Right kidney (tissue), 1 donor: Measurements from ENCODE around the gene KIF26B.
A peak's percentile ranks its signal among the peaks of the same experiment; 100 is the strongest.

Experiments
- DNase-seq: peaks from one replicate; pipeline ENCODE4 v3.0.0-alpha.2; 2016

The KIF26B gene

DNA sequence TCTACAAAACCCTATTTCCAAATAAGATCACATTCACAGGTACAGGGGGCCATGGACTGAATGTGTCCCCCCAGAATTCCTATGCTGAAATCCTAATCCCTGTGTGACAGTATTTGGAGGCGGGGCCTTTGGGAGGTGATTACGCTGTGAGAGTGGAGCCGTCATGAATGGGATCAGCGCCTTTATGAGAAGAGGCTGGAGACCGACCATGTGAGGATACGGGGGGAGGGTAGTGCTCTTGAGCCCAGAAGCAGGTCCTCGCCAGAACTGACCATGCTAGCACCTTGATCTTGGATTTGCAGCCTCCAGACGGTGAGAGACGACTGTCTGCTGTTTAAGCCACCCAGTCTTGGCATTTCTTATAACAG, 23.8 kb upstream of the KIF26B start:
- DNase-seq = no peak

DNA sequence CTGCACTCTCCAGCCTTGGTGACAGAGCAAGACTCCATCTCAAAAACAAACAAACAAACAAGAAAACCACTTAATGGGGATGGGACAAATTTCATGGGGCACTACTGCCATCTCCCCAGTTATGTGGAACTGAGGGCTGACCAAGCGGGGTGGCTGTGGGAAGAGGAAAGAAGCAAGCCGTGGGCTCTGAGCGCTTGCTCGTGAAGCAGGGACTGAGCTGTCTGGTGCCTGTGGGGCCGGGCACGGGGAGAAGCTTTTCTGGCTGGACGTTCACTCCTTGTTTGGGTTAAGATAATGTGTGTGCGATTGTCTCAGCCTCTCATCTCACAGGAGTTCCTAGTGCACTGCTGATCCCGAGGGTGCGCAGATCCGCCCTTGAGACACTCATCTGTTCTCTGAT, 22.0 kb upstream of the KIF26B start:
- no peak for DNase-seq

DNA sequence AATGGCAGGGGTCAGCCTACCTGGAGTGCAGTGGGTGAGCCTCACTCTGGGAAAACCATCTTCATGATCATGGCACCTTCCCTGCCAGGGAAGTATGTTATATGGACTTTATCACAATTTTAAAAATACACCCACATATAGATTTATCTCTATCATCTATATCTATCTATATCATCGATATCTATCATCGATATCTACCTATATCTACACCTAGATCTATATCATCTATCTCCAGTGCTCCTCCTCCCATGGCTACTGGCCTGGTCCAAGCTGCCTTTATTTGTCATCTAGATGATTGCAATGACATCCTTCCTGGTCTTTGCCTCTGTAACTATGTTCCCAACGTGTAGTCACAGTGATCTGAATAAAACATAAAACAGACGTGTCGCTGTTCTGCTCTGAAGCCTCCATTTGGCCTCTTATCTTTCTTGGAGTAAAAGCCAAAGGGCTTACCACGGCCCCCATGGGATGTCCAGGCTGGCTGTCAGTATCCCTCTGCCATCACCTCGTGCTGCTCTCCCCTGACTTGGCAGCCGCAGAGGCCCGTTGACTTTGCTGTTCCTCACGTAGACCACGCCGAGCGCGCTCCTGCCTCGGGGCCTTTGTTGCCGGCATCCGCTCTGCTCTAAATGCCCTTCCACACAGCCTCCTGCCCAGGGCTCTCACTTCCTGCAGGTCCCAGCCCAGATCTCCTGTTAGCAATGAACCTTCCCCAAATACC, 20.6 kb upstream of the KIF26B start:
- no peak for DNase-seq

DNA sequence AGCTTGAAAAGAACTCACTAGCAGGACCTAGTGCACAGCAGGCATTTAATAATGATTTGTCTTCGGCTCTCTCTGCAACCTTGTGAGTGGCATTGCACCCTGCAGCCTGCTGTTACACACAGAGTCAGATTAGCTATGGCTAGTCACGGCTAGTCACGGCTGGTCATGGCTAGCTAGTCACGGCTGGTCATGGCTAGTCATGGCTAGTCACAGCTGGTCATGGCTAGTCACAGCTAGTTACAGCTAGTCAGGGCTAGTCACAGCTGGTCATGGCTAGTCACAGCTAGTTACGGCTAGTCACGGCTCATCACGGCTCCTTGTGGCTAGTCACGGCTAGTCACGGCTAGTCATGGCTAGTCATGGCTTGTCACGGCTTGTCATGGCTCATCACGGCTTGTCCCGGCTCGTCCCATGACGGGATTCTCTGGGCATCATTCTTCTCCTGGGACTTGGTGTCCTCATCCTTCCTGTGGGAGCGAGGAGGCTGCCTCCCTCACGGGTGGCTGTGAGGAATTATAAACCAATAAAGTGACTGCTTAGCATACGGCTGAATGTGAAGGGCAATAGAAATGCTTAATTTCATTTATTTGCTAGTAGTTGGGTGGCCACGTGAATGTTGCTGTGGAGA, 12.5 kb upstream of the KIF26B start:
- no peak for DNase-seq

DNA sequence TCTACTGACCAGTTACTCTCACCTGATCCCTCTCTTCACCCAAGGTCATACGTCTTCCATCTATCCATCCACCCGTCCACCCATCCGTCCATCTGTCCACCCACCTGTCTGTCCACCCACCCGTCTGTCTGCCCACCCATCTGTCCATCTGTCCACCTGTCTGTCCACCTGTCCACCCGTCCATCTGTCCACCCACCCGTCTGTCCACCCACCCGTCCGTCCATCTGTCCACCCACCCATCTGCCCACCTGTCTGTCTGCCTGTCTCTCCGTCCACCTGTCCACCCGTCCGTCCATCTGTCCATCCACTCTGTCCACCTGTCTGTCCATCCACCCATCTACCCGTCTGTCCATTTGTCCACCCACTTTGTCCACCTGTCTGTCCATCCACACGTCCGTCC, 11.8 kb upstream of the KIF26B start:
- no peak for DNase-seq

DNA sequence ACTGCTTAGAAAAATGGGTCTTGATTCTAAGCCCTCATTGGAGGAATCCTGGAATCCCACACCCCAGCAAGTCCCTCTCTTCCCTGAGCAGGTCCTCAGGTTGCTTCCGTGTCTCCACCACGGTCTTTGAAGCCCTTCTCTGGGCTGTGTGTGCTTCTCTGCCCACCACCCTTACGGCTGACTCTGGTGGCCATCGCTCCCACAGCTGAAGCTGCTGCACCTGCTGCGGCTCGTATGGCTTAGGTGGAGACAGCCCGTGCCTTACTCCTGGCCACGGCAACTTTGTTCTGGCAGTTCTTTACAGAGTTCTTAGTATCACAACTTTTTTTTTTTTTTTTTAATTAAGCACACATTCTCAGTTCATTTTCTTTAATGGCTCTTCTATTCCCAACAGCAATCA, 10.9 kb upstream of the KIF26B start:
- no peak for DNase-seq

DNA sequence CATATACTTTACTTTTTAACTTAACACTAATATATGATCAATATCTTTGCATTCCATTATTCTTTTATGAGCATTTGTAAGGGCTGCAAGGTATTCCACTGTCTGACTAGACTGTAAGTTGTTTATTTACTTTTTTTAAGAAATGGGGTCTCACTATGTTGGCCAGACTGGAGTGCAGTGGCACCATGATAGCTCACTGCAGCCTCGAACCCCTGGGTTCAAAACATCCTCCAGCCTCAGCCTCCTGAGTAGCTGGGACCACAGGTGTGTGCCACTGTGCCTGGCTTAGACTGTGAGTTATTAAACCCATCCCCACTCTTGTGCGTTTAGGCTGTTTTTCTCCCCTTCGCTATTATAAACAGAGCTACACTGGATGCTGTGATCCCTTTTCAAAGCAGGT, 6.7 kb upstream of the KIF26B start:
- DNase-seq = no peak

DNA sequence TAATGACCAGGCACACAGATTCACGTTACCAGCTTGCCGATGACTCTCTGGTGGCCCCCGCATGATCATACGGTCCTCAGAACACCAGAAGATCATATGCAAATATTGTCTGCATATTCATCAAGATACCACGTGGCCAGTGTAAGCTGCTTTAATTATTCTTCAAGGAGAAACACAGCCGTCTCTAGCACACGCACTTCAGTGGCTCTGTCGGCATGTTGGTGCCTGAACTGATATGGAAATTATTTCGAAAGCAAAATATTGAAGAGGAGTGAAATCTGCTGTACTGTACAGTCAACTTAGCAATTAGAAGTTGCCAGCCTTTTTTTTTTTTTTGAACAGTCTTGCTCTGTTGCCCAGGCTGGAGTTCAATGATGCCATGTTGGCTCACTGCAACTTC, 5.9 kb upstream of the KIF26B start:
- DNase-seq = no peak

DNA sequence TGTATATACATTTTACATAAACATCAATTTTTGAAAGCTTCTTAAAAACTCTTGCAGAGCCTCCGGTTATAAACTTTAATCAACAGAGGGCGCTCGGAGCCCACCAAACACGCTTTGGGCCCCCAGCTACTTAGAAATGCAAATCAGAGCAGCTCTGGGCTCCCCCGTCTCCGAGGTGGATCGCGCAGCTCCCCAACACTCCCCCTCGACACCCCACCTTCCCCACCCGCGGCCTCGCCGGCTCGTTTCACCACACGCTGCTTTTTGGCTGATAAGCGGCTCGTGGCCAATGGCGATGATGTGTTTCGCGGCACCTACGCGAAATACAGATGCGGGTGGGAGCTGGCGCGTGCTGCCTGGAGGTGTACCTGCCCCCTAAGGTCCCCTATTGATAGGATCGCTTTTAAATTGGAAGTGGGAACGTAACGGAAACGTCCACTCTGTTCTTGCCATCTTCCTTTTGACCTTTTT, 1.7 kb upstream of the KIF26B start:
- DNase-seq = peak; percentile 83

DNA sequence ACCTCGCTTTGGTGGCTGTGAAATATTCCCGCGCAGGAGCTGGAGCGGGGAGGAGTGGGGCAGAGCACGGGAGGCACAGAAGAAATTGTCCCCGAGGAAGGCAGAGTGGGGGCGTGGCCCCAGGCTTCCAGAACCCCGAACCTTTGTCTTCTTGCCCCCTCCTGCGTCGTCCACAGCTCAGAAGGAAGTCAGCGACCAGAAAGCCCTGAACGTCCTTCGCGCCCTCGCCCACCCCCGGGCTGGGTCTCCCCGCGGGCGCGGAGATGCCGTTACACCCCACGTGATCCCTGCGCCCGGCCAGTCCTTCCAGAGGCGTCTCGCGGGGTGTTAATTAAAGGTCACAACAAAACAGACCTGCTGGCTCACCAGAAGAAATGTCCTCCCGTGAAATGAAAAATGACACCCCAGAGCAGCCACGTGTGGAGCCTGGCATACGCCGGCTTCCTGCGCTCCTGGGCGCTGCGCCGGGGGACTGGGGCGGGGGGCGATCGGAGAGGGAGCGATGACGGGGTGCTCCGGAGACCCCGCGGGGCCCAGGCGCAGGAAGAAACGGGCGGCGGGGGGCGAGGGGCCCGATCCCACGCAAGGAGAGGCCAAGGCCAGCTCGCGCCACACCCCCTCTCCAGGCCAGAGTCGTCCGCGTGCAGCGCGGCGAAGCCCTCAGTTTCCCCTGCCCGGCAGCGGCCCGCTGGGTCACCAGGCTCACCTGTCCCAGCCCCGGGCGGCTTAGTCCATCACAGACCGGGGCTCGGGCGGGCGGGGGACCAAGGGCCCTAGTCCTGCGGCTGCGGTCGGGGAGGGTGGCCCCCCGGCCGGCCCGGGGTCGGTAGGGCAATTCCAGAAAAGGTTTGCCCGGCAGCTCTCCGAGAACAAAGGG, 995 bp upstream of the KIF26B start:
- peak; percentile 79 for DNase-seq

DNA sequence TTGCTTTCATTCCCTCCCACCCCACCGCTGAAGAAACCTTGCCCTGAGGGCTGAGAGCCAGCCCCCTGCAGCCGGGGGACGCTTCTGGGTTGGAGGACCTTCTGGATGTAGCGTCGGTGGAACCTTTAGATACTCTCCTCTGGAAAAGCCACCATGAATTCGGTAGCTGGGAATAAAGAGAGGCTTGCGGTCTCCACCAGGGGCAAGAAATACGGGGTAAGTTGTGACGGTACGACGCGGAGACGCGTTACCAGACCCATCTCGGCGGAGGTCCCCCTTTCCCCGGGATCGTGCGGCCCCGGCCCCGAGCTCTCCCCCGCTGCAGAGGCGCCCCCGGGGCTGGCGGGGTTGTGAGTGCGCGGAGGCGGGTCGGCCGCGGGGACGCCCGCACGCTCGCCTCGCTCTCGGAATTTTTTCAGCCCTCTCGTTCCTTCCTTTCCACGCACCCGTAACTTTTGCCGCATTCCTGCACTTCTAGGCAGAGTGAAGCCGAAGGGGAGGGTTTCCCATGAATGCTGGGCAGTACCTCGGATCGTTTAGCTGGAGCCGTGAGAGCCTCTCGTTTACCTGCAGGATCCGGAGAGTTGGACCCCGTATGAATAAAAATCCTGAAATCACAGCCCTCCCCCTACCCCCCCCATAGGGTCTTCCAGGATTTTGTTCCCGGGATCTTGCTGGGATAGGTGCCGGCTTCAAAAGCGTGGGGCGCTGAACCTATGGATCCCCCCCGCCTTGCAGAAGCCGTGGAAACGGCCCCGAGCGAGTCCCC, 671 bp downstream of the KIF26B start:
- DNase-seq = peak; percentile 81

DNA sequence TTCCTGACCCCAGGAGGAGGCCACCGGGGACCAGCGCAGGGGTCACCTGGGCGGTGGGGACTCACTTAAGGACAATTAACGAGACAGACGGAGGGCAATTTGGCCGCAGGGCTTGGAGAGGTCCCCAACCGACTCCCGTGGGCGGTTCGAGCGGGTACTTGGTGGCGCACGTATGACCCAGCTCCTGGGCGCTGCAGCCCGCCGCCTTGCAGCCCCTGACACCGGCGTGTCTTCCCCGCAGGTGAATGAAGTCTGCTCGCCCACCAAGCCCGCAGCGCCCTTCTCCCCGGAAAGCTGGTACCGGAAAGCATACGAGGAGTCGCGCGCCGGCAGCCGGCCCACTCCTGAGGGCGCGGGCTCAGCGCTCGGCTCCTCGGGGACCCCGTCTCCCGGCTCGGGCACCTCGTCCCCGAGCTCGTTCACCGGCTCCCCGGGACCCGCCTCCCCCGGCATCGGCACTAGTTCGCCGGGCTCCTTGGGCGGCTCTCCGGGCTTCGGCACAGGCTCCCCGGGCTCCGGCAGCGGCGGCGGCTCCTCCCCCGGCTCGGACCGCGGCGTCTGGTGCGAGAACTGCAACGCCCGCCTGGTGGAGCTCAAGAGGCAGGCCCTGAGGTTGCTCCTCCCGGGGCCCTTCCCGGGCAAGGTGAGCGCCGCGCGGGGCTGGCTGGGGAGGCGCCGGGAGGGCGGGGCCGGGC, 1.4 kb downstream of the KIF26B start:
- DNase-seq = peak; percentile 91

DNA sequence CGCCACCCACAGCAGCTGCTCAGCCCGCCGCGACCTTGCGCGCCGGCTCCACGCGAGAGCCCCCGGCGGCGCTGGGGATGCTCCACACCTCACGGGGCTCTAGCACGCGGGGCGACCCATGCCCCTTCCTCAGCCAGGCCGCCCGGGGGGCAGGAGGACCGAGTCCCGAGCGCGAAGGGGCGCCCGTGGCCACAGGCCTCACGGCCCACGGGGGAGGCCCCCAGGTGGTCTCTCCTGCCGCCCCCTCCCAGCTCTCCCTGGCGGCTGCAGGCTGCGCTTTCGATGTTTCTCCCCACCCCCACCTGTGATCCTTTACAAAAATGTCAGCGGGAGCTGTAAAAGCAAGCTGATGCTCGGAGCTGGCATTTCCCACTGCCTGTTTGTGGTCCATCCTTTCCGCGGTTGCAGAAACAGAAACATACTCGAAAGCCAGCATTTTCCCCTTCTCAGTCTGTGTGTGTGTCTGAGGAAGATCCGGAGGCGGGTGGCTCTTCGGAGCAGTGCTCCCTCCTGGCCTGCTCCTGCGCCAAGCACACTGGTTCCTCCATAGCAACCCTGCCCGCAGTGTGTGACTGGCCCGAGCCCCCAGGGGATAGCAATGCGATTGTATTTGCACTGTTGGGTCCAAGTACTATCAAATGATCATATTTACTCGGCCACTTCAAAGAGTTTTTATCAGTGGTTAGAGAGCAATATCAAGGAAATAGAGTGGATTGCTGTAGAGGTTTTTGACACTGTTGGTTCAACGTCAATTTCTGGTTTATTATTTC, 2.1 kb downstream of the KIF26B start:
- DNase-seq = peak; percentile 73

DNA sequence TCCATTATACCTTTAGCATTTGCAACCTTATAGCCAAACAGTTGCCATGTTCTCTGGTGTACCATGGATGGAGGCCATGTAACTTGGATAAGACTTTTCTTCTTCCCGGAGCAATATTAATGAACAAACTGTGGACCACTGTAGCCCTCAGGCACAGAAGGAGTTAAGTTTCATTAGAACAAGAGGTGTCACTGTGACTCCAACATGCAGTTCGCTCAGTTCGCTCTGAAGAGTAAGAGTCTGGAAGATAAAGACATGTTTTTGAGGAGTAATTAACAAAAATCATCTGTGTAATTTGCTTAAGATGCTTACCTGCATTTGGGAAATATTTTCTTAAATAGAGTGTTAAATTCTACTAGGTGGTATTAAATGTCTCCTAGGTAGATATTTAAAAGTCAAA, 4.1 kb downstream of the KIF26B start:
- DNase-seq = no peak

DNA sequence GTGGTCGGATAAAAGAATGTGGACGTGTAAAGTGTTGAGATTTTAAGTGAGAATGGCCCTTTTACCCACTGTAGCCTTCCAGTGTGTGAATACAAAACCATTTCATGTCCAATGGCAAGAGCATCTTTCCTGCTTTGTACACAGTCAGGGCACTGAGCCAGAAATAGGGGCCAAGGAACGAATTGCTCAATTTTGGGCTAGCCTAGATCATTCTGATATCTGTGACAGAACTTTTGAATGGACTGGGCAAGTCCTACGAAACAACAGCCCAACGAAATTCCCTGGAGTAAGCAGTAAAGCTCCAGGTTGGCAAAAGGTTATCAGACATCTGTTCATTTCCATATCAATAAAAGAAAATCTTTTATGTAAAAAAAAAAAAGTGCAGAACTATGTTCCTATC, 5.5 kb downstream of the KIF26B start:
- no peak for DNase-seq

DNA sequence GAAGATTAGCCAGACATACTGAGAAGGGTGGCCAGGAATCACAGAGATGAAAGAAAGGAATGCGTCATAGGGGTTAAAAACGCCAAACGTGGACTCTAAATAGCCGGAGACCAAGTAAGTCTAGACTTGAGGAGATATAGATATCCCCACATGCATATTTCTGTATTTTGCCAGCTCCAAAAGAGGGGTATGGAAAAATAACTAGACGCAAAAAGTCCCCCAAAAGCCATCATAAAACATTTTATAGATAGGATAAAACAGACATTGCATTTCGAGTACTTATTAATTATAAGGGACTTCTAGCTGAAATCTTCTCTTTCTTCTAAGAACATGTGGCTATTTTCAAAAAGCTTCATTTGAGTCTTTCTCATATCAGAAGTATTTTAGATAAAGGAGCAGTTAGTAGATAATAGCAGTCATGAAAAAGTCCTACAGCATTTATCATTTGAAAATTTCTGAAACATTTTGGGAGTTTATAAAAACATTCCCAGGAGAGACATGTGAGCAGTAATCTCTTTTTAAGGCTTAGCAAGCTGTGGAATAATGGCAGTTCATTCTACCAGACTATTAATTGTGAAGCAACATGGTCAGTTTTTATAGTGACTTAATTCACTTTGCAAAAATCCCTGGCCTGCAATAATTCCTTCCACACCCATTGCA, 6.1 kb downstream of the KIF26B start:
- no peak for DNase-seq

DNA sequence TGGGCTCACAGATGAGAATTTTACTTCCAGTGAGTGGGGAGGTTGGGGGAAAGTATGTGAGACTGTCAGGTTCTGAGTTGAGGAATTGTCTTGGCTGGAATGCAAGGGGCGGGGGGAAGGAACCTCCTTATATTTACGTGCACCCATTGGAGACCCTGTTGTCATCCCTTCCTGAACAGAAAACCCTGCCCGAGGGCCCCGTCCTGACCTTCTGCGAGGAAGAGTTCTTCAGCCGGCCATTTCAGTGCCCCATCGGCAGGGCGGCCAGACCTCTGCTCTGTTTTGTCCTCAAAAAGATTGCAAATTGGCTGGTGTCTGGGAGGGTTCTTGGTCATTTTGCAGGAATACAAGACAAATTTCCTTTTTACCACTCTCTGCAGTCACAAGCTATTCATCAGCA, 7.1 kb downstream of the KIF26B start:
- no peak for DNase-seq

DNA sequence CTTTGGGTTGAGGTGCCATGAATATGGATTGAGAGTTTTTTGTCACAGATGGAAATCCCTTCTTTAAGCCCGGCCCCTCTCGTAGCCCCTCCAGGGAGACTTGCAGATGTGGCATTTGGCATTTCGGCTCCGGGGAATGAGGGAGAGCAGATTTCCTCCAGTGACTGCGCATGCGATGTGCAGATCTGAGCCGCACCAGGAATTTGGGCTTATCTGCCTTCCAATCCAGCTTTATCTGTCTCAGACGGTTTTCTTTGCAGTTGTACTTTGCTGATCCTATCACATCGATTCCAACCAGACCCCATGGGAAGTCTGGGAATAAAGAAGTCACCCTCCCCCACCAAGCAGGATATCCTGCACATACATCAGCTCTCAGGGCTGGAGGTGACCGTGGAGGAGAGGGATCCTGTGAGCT, 11.7 kb downstream of the KIF26B start:
- DNase-seq = no peak

DNA sequence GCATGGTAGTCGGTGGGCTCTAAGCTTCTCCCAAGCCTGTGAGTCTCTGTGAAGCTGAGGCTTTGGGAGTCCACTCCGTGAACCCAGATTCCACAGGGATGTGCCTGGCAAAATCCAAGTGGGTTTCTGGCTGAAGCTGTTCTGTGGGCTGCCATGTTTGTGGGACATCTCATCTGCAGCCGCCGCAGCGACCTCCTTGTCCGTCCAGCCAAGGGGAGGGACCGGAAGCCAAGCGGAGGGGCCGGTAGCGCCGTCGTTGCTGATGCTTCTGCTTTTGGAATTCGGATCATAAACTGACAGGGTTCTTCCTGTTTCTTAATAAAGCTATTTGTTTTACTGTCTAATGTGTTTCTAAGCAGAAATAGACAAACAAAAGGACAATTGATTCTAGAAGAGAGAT, 13.3 kb downstream of the KIF26B start:
- DNase-seq = no peak

DNA sequence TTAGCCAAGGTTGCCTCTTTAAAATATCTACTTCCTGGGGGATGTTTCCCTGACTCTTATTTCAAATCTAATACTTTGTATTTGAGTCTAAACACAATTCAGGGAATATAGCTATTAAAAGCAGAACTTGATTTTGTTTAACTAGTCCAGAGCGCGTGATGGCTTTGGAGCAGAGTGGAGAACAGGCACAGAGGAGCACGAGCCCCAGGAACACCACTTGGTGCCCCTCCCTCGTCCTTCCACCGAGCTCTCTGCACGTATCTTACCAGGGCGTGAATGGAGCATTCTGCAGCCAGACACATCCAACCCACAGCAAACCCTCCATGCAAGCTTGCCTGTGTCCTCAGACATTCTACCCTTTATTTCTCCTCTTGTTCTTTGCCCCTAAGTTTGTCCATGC, 14.1 kb downstream of the KIF26B start:
- no peak for DNase-seq

DNA sequence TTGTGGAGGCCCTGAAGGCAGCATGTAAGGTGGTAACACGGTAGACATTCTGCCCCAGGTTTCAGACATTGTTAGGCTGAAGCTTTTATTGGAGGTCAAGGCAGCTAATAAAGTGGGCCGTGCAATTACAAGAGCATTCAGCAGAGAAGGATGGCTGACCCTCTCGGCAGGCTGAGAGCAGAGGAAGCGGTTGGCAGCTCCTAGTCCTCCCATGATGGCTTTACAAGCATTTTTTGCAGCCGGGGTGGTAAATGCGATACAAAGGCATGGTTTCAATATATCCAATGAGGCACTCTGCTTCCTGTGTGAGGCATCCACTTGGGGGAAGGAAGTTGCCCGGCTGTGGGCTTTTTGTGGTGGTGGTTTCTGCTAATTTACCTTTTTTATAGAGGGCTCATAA, 14.6 kb downstream of the KIF26B start:
- no peak for DNase-seq
